ENCODE measurements around the gene MTIF3. TPM values are rescaled to one million over a fixed set of nuclear protein-coding genes. Genes with fewer than 3 reads are reported as not detected.

MTIF3 gene
- total and polyA plus RNA-seq, 7 donors, result 64.3 to 125 (median 84.4) TPM

- Histone ChIP-seq H3K4me1 (no peaks in the 10 kb centered on the region), H3K4me3 (no peak overlapping the region), H3K27ac (no peak overlapping the region), H3K27me3 (no peaks in the 10 kb centered on the region), H3K9me3 (no peaks in the 10 kb centered on the region), H3K36me3 (no peaks in the 10 kb centered on the region)
- TF ChIP-seq EP300 (IDR thresholded peaks at IDR 0.05) (no peak), POLR2A (IDR thresholded peaks at IDR 0.05) (no peak), POLR2AphosphoS5 (IDR thresholded peaks at IDR 0.05) (no peak), CTCF (IDR thresholded peaks at IDR 0.05) (no peak)
- 33 to 71% methylated on average over 3 of the region's 3 CpGs for WGBS, 2 donors
- no peak for DNase-seq
- intact Hi-C loops (cut with DNase I), result no loop called here
Observed at GRCh38 chr13:27495551-27495950, 45.2 kb upstream of the MTIF3 start.

GRCh38 chr13:27493981-27494380 lies 43.6 kb upstream of the MTIF3 start:
- no peak for DNase-seq
- no peak for TF ChIP-seq EP300 (IDR thresholded peaks at IDR 0.05)
- TF ChIP-seq CTCF (IDR thresholded peaks at IDR 0.05), result no peak
- TF ChIP-seq POLR2AphosphoS5 (IDR thresholded peaks at IDR 0.05), result no peak
- TF ChIP-seq POLR2A (IDR thresholded peaks at IDR 0.05), result no peak
- Histone ChIP-seq H3K27ac (no peak overlapping the region), H3K4me1 (peaks cover 0 to 7% (median 5%) of the 10 kb centered on the region in 4 donors), H3K9me3 (no peaks in the 10 kb centered on the region), H3K36me3 (no peaks in the 10 kb centered on the region), H3K4me3 (no peak overlapping the region), H3K27me3 (no peaks in the 10 kb centered on the region)
- 91 to 95% methylated on average over 2 of the region's 2 CpGs for WGBS, 2 donors
- intact Hi-C loops (cut with DNase I), result no loop called here

- no peak overlapping the region for H3K4me3 ChIP-seq
- intact Hi-C loops (cut with DNase I), result no loop called here
- TF ChIP-seq EP300 (IDR thresholded peaks at IDR 0.05) (no peak), CTCF (IDR thresholded peaks at IDR 0.05) (no peak), POLR2AphosphoS5 (IDR thresholded peaks at IDR 0.05) (no peak), POLR2A (IDR thresholded peaks at IDR 0.05) (no peak)
- H3K36me3 ChIP-seq, result no peaks in the 10 kb centered on the region
- H3K27me3 ChIP-seq, result no peaks in the 10 kb centered on the region
- H3K27ac ChIP-seq, result peak overlapping the region in 3 of 4 donors; percentile 56 to 71 (median 69)
- H3K4me1 ChIP-seq, result peaks cover 0 to 22% (median 11%) of the 10 kb centered on the region in 4 donors
- WGBS, 2 donors, result 18 to 69% methylated on average over 1 of the region's 1 CpG
- DNase-seq, result no peak
- no peaks in the 10 kb centered on the region for H3K9me3 ChIP-seq
Observed at GRCh38 chr13:27489456-27489855, 39.1 kb upstream of the MTIF3 start.

GRCh38 chr13:27487776-27488175 lies 37.4 kb upstream of the MTIF3 start:
- Histone ChIP-seq H3K36me3 (no peaks in the 10 kb centered on the region), H3K27ac (peak overlapping the region in 3 of 4 donors; percentile 56 to 71 (median 69)), H3K4me1 (peaks cover 0 to 22% (median 11%) of the 10 kb centered on the region in 4 donors), H3K27me3 (no peaks in the 10 kb centered on the region), H3K9me3 (no peaks in the 10 kb centered on the region), H3K4me3 (no peak overlapping the region)
- peak; percentile 35 for DNase-seq
- 61 to 72% methylated on average over 5 of the region's 5 CpGs for WGBS, 2 donors
- intact Hi-C loops (cut with DNase I), result no loop called here
- TF ChIP-seq POLR2A (IDR thresholded peaks at IDR 0.05) (no peak), POLR2AphosphoS5 (IDR thresholded peaks at IDR 0.05) (no peak), EP300 (IDR thresholded peaks at IDR 0.05) (no peak), CTCF (IDR thresholded peaks at IDR 0.05) (no peak)

GRCh38 chr13:27483421-27483820 lies 33.1 kb upstream of the MTIF3 start:
- TF ChIP-seq POLR2A (IDR thresholded peaks at IDR 0.05) (no peak), CTCF (IDR thresholded peaks at IDR 0.05) (no peak), POLR2AphosphoS5 (IDR thresholded peaks at IDR 0.05) (no peak), EP300 (IDR thresholded peaks at IDR 0.05) (no peak)
- Histone ChIP-seq H3K4me1 (peaks cover 0 to 10% (median under 1%) of the 10 kb centered on the region in 4 donors), H3K36me3 (no peaks in the 10 kb centered on the region), H3K4me3 (no peak overlapping the region), H3K27me3 (no peaks in the 10 kb centered on the region), H3K27ac (no peak overlapping the region), H3K9me3 (peaks cover 0 to 2% (median 0%) of the 10 kb centered on the region in 4 donors)
- intact Hi-C loops (cut with DNase I), result no loop called here
- no peak for DNase-seq
- 95 to 97% methylated on average over 11 of the region's 11 CpGs for WGBS, 2 donors
